IPS DF 6.9 (cell line): ENCODE data around the gene RNFT1.
"Not testable (repeated sequence)": the region's sequence is repeated elsewhere in the genome, so short reads cannot be mapped to it uniquely, and the experiment has no call there.

Experiments used
- DNase-seq: peaks from one replicate; pipeline ENCODE4 v3.0.0-alpha.2; 2013; ENCODE audit warnings: low read depth, low spot score
- H3K27ac ChIP-seq: one replicate; pipeline ENCODE4 v1.5.1; 2013; ENCODE audit warnings: low read length, control low read depth
- H3K27me3 ChIP-seq: 2 replicates; pipeline ENCODE4 v1.6.1; 2013; ENCODE audit warnings: mild to moderate bottlenecking, low read length; ENCODE audit not compliant: control insufficient read depth, insufficient read depth
- H3K36me3 ChIP-seq: 2 replicates; pipeline ENCODE4 v1.6.1; 2013; ENCODE audit warnings: low read length; ENCODE audit not compliant: control insufficient read depth, insufficient read depth
- H3K4me1 ChIP-seq: 2 replicates; pipeline ENCODE4 v1.6.1; 2013; ENCODE audit warnings: low read length; ENCODE audit not compliant: control insufficient read depth, insufficient read depth
- H3K4me3 ChIP-seq: 2 replicates; pipeline ENCODE4 v1.5.1; 2013; ENCODE audit warnings: mild to moderate bottlenecking, low read length
- H3K9me3 ChIP-seq: 2 replicates; pipeline ENCODE4 v1.6.1; 2013; ENCODE audit warnings: low read length, inconsistent platforms; ENCODE audit not compliant: control insufficient read depth, insufficient read depth
- WGBS: extraction: QIAGEN DNeasy Blood & Tissue Kit; methylation state at CpG from one replicate; pipeline ENCODE4 v1.1.7; 2013; ENCODE audit warnings: mixed read lengths, missing lambda C conversion rate; ENCODE audit not compliant: insufficient read length, insufficient coverage; 5-methylcytosine and 5-hydroxymethylcytosine counted together

Gene RNFT1

DNA sequence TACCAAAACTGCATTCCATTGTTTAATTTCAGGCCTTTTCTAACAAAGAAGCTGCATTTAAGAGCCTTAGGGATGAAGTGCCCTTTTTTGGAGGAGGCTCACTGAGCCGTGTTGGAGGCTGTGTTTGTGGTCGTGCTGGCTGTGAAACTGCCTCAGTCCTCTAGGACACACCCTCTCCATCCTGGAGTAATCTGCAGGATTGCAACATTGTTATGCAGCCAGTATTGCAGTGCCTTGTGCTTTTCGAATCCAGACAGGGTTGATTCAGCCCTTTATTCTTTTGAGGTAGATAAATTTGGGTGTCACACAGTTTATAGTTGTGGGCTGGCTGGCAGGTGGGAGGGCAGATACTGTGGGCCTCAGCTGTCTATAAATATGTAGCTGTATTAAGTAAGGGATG lies 33.8 kb downstream of the RNFT1 start:
- DNase-seq, H3K9me3 ChIP-seq: not testable (repeated sequence)
- no CpG with 5 or more reads among the region's 3 CpGs for WGBS

DNA sequence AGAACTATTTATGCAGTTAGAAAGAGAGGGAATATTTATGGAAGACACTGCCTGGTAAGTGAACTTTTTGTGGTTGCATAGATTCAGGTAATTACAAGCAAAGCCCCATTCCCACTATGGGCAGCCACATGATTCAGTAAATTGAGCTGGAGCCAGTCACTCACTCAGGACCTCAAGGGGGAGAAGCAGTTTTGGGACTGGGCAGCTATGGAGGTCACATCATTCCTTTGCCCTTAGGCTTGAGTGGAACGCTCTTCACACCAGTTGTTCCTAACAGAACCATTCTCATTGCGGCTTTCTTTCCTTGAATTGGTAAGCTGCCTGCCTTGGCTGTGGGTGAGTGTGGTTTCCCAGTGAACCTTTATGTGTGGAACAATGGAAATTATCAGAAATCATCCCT lies 34.4 kb downstream of the RNFT1 start:
- not testable (repeated sequence) for H3K27me3 ChIP-seq, H3K36me3 ChIP-seq, DNase-seq, H3K4me1 ChIP-seq, H3K4me3 ChIP-seq, H3K9me3 ChIP-seq, H3K27ac ChIP-seq
- no CpG with 5 or more reads among the region's 2 CpGs for WGBS

More for the DNA sequence above, 33.8 kb downstream of the RNFT1 start:
- H3K27me3 ChIP-seq, H3K4me3 ChIP-seq, H3K27ac ChIP-seq, H3K36me3 ChIP-seq, H3K4me1 ChIP-seq: not testable (repeated sequence)

DNA sequence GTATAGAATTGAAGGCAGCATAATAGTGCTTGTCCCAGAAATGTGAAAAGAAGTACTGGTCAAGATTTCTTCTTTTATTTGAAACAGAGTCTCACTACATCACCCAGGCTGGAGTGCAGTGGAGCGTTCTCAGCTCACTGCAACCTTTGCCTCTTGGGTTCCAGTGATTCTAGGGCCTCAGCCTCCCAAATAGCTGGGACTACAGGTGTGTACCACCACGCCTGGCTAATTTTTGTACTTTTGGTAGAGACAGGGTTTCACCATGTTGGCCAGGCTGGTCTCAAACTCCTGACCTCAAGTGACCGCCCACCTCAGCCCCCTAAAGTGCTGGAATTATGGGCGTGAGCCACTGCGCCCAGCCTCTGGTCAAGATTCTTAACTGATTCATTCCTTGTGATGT lies 43.9 kb downstream of the RNFT1 start:
- not testable (repeated sequence) for H3K27ac ChIP-seq, H3K4me3 ChIP-seq, H3K27me3 ChIP-seq, H3K36me3 ChIP-seq, H3K9me3 ChIP-seq, DNase-seq, H3K4me1 ChIP-seq
- WGBS: no CpG with 5 or more reads among the region's 5 CpGs

DNA sequence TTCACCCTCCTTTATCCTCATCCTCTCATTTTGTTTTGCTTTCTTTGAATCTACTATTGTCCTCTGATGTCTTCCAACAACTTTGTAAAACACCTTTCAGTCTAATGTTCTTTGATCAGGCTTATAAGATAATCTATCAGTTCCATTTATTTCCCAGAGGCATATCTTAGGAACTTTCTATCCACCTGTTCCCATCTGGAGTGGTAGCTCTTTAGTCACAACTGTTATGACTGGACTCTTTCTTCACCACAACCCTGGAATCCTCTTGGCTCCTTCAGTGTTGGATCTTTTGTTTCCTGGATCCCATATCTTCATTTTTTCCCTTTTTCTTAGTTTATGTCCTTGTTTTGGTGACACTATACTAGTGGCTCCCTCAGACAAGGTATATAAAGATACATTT lies 48.1 kb downstream of the RNFT1 start:
- no peaks in the 10 kb centered on the region for H3K27me3 ChIP-seq
- H3K4me1 ChIP-seq: no peaks in the 10 kb centered on the region
- no peaks in the 10 kb centered on the region for H3K9me3 ChIP-seq
- H3K36me3 ChIP-seq: no peaks in the 10 kb centered on the region; the same call in 1 of the 2 replicates
- H3K4me3 ChIP-seq: no peak overlapping the region
- DNase-seq: no peak
- H3K27ac ChIP-seq: no peak overlapping the region

DNA sequence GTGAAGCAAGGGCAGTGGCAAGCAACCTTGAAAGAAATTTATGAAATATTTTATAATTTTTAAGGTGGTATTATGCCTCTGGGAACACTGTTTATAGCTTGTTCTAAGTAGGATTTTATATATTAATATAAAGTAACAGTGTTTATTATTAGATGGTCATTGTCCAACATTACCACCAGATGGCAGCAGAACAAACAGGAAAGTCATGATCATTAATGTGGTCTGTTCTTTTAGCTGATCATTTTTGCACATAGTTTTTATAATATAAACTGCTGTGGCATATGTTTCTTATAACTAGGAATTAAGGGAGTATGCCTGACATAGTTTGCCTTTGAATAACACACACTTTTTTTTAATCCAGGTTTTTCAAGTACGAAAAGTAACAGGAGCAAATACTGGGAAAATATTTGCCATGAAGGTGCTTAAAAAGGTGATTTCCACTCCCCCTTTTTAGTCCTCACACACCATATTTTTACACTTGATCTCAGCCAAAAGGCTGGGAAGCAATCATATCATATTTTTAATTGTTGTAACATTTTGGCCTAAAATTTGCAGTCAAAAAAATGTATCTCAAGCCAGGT lies 50.2 kb downstream of the RNFT1 start:
- H3K36me3 ChIP-seq: no peaks in the 10 kb centered on the region; the same call in 1 of the 2 replicates
- H3K4me1 ChIP-seq: no peaks in the 10 kb centered on the region
- no peak for DNase-seq
- H3K9me3 ChIP-seq: no peaks in the 10 kb centered on the region
- no CpG with 5 or more reads among the region's 1 CpG for WGBS
- no peak overlapping the region for H3K4me3 ChIP-seq
- H3K27me3 ChIP-seq: no peaks in the 10 kb centered on the region
- no peak overlapping the region for H3K27ac ChIP-seq

DNA sequence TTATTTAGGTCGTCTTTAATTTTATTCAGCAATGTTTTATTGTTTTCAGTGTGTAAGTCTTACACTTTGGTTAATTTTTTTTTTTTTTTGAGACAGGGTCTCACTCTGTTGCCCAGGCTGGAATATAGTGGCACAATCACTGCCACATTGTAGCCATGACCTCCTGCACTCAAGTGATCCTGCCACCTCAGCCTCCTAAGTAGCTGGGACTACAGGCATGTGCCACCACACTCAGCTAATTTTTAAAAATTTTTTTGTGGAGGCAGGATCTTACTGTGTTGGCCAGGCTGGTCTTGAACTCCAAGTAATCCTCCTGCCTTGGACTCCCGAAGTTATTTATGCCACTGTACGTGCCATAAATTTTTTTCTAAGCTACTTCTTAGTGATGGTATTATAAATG lies 57.1 kb downstream of the RNFT1 start:
- no peak overlapping the region for H3K4me3 ChIP-seq

DNA sequence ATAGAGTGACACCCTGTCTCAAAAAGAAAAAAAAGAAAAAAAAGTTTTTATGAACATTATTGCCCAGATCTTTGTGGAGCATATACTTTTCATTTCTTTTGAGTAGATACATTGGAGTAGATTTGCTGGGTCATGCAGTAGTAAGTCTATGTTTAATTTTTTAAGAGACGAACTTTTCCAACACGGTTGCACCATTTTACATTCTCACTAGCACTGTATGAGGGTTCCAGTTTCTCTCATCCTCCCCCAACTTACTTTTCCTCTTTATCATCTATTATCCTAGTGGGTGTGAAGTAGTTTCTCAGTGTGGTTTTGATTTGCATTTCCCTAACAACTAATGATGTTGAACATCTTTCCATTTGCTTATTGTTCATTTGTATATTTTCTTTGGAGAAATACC lies 61.1 kb downstream of the RNFT1 start:
- Histone ChIP-seq H3K4me1 (no peaks in the 10 kb centered on the region), H3K9me3 (no peaks in the 10 kb centered on the region), H3K27me3 (no peaks in the 10 kb centered on the region), H3K36me3 (no peaks in the 10 kb centered on the region), H3K27ac (no peak overlapping the region), H3K4me3 (no peak overlapping the region)
- no CpG with 5 or more reads among the region's 2 CpGs for WGBS
- DNase-seq: no peak

More for the DNA sequence above, 57.1 kb downstream of the RNFT1 start:
- no peak for DNase-seq
- Histone ChIP-seq H3K27ac (no peak overlapping the region), H3K36me3 (no peaks in the 10 kb centered on the region), H3K27me3 (no peaks in the 10 kb centered on the region), H3K9me3 (no peaks in the 10 kb centered on the region), H3K4me1 (no peaks in the 10 kb centered on the region)
- WGBS: no CpG with 5 or more reads among the region's 3 CpGs
